HepG2 (cell line): ENCODE results near the gene NYNRIN. TPM values are rescaled to one million over a fixed set of nuclear protein-coding genes. Genes with fewer than 3 reads are reported as not detected.

ENCODE experiments used
- CENPT ChIP-seq: sonication (generic); formaldehyde crosslinking; IDR thresholded peaks from 2 replicates; pipeline ENCODE4 v1.8.0; 2022; ENCODE audit warnings: low read depth, mild to moderate bottlenecking, moderate library complexity, missing genetic modification reagents
- CREM ChIP-seq, 2 experiments: sonication (generic) in 1 of 2; formaldehyde crosslinking in 1 of 2; IDR thresholded peaks; 2 replicates each; pipeline versions ENCODE4 v1.4.0 to v1.6.1; 2016 to 2020; ENCODE audit warnings: antibody characterized with exemption in 1 of 2, mild to moderate bottlenecking in 1 of 2, missing genetic modification reagents in 1 of 2
- FOXK2 ChIP-seq: fragments of 450-650 bp; IDR thresholded peaks from 2 replicates; pipeline ENCODE4 v1.6.1; 2016
- RELA ChIP-seq: sonication (generic); formaldehyde crosslinking; IDR thresholded peaks from 2 replicates; pipeline ENCODE4 v1.4.0; 2020; ENCODE audit warnings: missing genetic modification reagents
- RFX3 ChIP-seq: IDR thresholded peaks from 2 replicates; pipeline ENCODE4 v1.6.1; 2016; ENCODE audit warnings: missing biosample characterization, missing genetic modification reagents
- RXRA ChIP-seq: sonication (generic); formaldehyde crosslinking; IDR thresholded peaks from 2 replicates; pipeline ENCODE4 v1.5.1; 2020; ENCODE audit warnings: missing genetic modification reagents
- SOX13 ChIP-seq, 3 experiments: fragments of 450-650 bp in 1 of 3; sonication (generic) in 1 of 3; formaldehyde crosslinking in 1 of 3; IDR thresholded peaks in 2 of 3; conservative IDR thresholded peaks in 1 of 3; 2 replicates each; pipeline versions ENCODE4 v1.5.0 to v1.6.1; 2016 to 2020; ENCODE audit warnings: antibody characterized with exemption in 1 of 3, mild to moderate bottlenecking in 1 of 3, missing compliant biosample characterization in 1 of 3, missing genetic modification reagents in 1 of 3, moderate library complexity in 1 of 3
- TBX3 ChIP-seq: fragments of 450-650 bp; IDR thresholded peaks from 2 replicates; pipeline ENCODE4 v1.6.1; 2017; ENCODE audit warnings: antibody characterized with exemption, mild to moderate bottlenecking, inconsistent platforms, borderline replicate concordance
- U2AF2 ChIP-seq: fragments of 200-400 bp; formaldehyde crosslinking; IDR thresholded peaks from 2 replicates; pipeline ENCODE4 v1.6.1; 2017; ENCODE audit warnings: low read depth, mild to moderate bottlenecking, low read length
- ZNF274 ChIP-seq: sonication (generic); formaldehyde crosslinking; IDR thresholded peaks from 2 replicates; pipeline ENCODE4 v1.5.1; 2020; ENCODE audit warnings: mild to moderate bottlenecking, missing genetic modification reagents
- ZNF33A ChIP-seq: sonication (generic); formaldehyde crosslinking; IDR thresholded peaks from 2 replicates; pipeline ENCODE4 v1.5.1; 2020; ENCODE audit warnings: missing genetic modification reagents, mild to moderate bottlenecking, moderate library complexity, borderline replicate concordance
- ZNF430 ChIP-seq: sonication (generic); formaldehyde crosslinking; IDR thresholded peaks from 2 replicates; pipeline ENCODE4 v1.9.0; 2021; ENCODE audit warnings: mild to moderate bottlenecking, missing genetic modification reagents
- ZNF446 ChIP-seq: sonication (generic); formaldehyde crosslinking; IDR thresholded peaks from 2 replicates; pipeline ENCODE4 v1.5.0; 2020; ENCODE audit warnings: mild to moderate bottlenecking, missing genetic modification reagents
- ZNF782 ChIP-seq: sonication (generic); formaldehyde crosslinking; IDR thresholded peaks from 2 replicates; pipeline ENCODE4 v1.4.0; 2020; ENCODE audit warnings: missing genetic modification reagents, mild to moderate bottlenecking, borderline replicate concordance
- ZNF83 ChIP-seq: sonication (generic); formaldehyde crosslinking; IDR thresholded peaks from 2 replicates; pipeline ENCODE4 v1.4.0; 2020; ENCODE audit warnings: missing genetic modification reagents, mild to moderate bottlenecking, borderline replicate concordance
- polyA plus RNA-seq, 8 experiments: library from polyadenylated mRNA; depleted of rRNA in 3 of 8; stranded (reverse) in 7 of 8; unstranded in 1 of 8; fragments of >200 nt; fragmentation: Illumina TruSeq in 4 of 8; extraction: Trizol in 4 of 8; gene quantifications; 2 replicates each; pipeline versions ENCODE4 v1.2.1 to v1.2.3, GENCODE V29; 2011 to 2016; ENCODE audit warnings: low read depth in 4 of 8, missing spikeins in 1 of 8, mixed read lengths in 1 of 8; ENCODE audit not compliant: insufficient read depth in 1 of 8
- total RNA-seq, 5 experiments: library from RNA; depleted of rRNA; stranded (reverse); fragments of >200 nt; fragmentation: Illumina TruSeq; extraction: Trizol; gene quantifications; 2 replicates each; pipeline ENCODE4 v1.2.3, GENCODE V29; 2016; ENCODE audit warnings: low read depth in 1 of 5
- TF ChIP-seq, protein P1 (sequence below): sonication (generic); formaldehyde crosslinking; IDR thresholded peaks from 2 replicates; pipeline ENCODE4 v1.4.0; 2020; ENCODE audit warnings: missing genetic modification reagents, borderline replicate concordance
- TF ChIP-seq, protein P2 (sequence below): sonication (generic); formaldehyde crosslinking; IDR thresholded peaks from 2 replicates; pipeline ENCODE4 v1.4.0; 2020; ENCODE audit warnings: missing genetic modification reagents
- TF ChIP-seq, protein P3 (sequence below): sonication (generic); formaldehyde crosslinking; IDR thresholded peaks from 2 replicates; pipeline ENCODE4 v1.4.0; 2020; ENCODE audit warnings: mild to moderate bottlenecking, missing genetic modification reagents
- TF ChIP-seq, protein P4 (sequence below): sonication (generic); formaldehyde crosslinking; IDR thresholded peaks from 2 replicates; pipeline ENCODE4 v1.5.0; 2020; ENCODE audit warnings: missing genetic modification reagents
- TF ChIP-seq, protein P5 (sequence below): sonication (generic); formaldehyde crosslinking; IDR thresholded peaks from 2 replicates; pipeline ENCODE4 v1.4.0; 2020; ENCODE audit warnings: mild to moderate bottlenecking, missing genetic modification reagents, borderline replicate concordance

The NYNRIN gene
- total and polyA plus RNA-seq, 2 of the 13 experiments (the other 11 are each of a cell fraction or from before 2014, with no cell fraction given): 0.63 to 1.1 TPM

DNA sequence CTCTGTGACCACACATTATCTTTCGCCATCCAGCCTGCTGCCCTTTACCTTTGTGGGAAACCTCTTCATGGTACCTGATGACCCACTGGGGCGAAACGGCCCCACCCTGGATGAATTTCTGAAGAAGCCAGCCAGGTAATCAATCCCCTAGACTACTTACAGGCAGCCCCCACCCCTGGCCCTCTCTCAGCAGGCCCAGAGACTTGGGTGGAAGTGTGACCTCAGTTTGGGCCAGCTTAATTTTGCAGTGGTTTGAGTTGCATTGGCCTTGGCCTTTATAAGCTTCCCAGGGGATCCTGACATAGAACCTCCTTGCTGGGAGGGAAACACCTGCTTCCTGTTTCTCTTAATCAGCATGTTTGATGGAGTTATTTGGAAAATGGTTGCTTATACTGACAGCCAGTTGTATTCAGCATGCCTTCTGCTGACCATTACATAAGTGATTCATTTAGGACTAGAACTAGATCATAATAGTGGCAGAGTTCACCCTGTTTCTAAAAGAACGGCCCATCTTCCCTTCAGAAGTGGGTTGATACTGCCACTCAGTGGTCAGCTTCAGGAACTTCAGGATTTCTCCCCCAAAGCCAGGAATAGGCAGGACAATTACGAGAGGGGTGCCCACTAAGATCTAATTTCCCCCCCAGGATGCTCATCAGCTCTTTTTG lies 37.7 kb downstream of the NYNRIN start (continued):
- TF ChIP-seq, protein P1, sequence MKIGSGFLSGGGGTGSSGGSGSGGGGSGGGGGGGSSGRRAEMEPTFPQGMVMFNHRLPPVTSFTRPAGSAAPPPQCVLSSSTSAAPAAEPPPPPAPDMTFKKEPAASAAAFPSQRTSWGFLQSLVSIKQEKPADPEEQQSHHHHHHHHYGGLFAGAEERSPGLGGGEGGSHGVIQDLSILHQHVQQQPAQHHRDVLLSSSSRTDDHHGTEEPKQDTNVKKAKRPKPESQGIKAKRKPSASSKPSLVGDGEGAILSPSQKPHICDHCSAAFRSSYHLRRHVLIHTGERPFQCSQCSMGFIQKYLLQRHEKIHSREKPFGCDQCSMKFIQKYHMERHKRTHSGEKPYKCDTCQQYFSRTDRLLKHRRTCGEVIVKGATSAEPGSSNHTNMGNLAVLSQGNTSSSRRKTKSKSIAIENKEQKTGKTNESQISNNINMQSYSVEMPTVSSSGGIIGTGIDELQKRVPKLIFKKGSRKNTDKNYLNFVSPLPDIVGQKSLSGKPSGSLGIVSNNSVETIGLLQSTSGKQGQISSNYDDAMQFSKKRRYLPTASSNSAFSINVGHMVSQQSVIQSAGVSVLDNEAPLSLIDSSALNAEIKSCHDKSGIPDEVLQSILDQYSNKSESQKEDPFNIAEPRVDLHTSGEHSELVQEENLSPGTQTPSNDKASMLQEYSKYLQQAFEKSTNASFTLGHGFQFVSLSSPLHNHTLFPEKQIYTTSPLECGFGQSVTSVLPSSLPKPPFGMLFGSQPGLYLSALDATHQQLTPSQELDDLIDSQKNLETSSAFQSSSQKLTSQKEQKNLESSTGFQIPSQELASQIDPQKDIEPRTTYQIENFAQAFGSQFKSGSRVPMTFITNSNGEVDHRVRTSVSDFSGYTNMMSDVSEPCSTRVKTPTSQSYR (CRISPR knock-in tag): 0 out of 2 replicates have a peak, but pooled peaks have one; percentile 7
- TF ChIP-seq TBX3 (no peak), FOXK2 (peak; percentile 25; the same call in 1 of the 2 replicates), ZNF446 (CRISPR knock-in tag) (no peak), SOX13 (IDR thresholded peaks at IDR 0.05) (no peak), SOX13 (CRISPR knock-in tag; conservative IDR thresholded peaks at IDR 0.05 in 1 of 2, IDR thresholded peaks at IDR 0.05 in 1 of 2) (no peak), ZNF430 (no peak), RFX3 (no peak), RXRA (CRISPR knock-in tag) (no peak), ZNF274 (CRISPR knock-in tag) (no peak; the same call in 1 of the 2 replicates), ZNF83 (0 out of 2 replicates have a peak, but pooled peaks have one; percentile 17), ZNF782 (CRISPR knock-in tag) (no peak; the same call in 1 of the 2 replicates), CENPT (CRISPR knock-in tag) (no peak), RELA (CRISPR knock-in tag) (no peak), U2AF2 (no peak), CREM (IDR thresholded peaks at IDR 0.05) (no peak), CREM (CRISPR knock-in tag; IDR thresholded peaks at IDR 0.05) (no peak), ZNF33A (CRISPR knock-in tag) (no peak)
- TF ChIP-seq, protein P2, sequence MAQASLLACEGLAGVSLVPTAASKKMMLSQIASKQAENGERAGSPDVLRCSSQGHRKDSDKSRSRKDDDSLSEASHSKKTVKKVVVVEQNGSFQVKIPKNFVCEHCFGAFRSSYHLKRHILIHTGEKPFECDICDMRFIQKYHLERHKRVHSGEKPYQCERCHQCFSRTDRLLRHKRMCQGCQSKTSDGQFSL (CRISPR knock-in tag): no peak
- TF ChIP-seq, protein P3, sequence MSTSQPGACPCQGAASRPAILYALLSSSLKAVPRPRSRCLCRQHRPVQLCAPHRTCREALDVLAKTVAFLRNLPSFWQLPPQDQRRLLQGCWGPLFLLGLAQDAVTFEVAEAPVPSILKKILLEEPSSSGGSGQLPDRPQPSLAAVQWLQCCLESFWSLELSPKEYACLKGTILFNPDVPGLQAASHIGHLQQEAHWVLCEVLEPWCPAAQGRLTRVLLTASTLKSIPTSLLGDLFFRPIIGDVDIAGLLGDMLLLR: no peak
- TF ChIP-seq, protein P4, sequence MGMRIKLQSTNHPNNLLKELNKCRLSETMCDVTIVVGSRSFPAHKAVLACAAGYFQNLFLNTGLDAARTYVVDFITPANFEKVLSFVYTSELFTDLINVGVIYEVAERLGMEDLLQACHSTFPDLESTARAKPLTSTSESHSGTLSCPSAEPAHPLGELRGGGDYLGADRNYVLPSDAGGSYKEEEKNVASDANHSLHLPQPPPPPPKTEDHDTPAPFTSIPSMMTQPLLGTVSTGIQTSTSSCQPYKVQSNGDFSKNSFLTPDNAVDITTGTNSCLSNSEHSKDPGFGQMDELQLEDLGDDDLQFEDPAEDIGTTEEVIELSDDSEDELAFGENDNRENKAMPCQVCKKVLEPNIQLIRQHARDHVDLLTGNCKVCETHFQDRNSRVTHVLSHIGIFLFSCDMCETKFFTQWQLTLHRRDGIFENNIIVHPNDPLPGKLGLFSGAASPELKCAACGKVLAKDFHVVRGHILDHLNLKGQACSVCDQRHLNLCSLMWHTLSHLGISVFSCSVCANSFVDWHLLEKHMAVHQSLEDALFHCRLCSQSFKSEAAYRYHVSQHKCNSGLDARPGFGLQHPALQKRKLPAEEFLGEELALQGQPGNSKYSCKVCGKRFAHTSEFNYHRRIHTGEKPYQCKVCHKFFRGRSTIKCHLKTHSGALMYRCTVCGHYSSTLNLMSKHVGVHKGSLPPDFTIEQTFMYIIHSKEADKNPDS (CRISPR knock-in tag): no peak
- TF ChIP-seq, protein P5, sequence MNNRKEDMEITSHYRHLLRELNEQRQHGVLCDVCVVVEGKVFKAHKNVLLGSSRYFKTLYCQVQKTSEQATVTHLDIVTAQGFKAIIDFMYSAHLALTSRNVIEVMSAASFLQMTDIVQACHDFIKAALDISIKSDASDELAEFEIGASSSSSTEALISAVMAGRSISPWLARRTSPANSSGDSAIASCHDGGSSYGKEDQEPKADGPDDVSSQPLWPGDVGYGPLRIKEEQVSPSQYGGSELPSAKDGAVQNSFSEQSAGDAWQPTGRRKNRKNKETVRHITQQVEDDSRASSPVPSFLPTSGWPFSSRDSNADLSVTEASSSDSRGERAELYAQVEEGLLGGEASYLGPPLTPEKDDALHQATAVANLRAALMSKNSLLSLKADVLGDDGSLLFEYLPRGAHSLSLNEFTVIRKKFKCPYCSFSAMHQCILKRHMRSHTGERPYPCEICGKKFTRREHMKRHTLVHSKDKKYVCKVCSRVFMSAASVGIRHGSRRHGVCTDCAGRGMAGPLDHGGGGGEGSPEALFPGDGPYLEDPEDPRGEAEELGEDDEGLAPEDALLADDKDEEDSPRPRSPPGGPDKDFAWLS (CRISPR knock-in tag): no peak
